ENCODE measurements around the gene BFSP1. TPM values are rescaled to one million over a fixed set of nuclear protein-coding genes. Genes with fewer than 3 reads are reported as not detected.

The BFSP1 gene
- total RNA-seq, 1 donor from 2014 or later, result 4.2 TPM

DNA sequence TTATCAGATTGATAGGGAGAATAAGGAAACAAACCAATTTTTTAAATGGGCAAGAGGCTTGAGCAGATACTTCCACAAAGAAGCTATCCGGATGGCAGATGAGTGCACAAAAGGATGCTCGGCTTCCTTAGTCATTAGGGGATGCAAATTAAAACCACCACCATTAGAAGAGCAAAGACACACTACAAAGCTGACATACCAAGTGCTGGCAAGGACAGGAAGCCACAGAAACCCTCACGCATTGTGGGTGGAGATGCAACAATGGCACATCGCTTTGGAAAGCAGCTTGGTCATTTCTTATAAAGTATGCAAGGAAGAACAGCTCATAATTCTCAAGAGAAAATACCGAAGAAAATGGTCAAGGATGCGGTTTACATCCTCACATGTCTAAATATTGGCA, 19.8 kb downstream of the BFSP1 start:
- Mint-ChIP-seq H3K9me3 (ENCODE audit: unreplicated experiment) (no peaks in the 10 kb centered on the region), H3K36me3 (ENCODE audit: low read depth, unreplicated experiment) (peaks cover 2% of the 10 kb centered on the region), H3K27me3 (ENCODE audit: low read depth, unreplicated experiment) (peaks cover 30% of the 10 kb centered on the region), H3K4me1 (ENCODE audit: low read depth, unreplicated experiment) (no peaks in the 10 kb centered on the region), H3K4me3 (ENCODE audit: unreplicated experiment) (no peak overlapping the region), H3K27ac (ENCODE audit: unreplicated experiment) (no peak overlapping the region)
- Histone ChIP-seq H3K27ac (ENCODE audit: low read depth, low read length) (no peak overlapping the region), H3K4me3 (ENCODE audit: insufficient read depth, low read depth, low read length) (no peak overlapping the region), H4K20me1 (ENCODE audit: insufficient read depth, low read length) (no peaks in the 10 kb centered on the region), H3K4me1 (ENCODE audit: insufficient read depth, low read length) (no peaks in the 10 kb centered on the region), H3K36me3 (ENCODE audit: insufficient read depth, low read length) (no peaks in the 10 kb centered on the region), H2AFZ (ENCODE audit: low read depth, low read length) (no peak overlapping the region), H3K27me3 (ENCODE audit: insufficient read depth, low read length) (no peaks in the 10 kb centered on the region), H3K9ac (ENCODE audit: low read length) (no peak overlapping the region), H3K79me2 (ENCODE audit: insufficient read depth, low read length) (no peaks in the 10 kb centered on the region), H3K9me3 (ENCODE audit: insufficient read depth, low read depth, low read length) (no peaks in the 10 kb centered on the region), H3K4me2 (ENCODE audit: low read length) (no peak overlapping the region)
- FAIRE-seq (no peak), DNase-seq (ENCODE audit: low read depth) (no peak)
- TF ChIP-seq EZH2 (IDR thresholded peaks at IDR 0.05; ENCODE audit: insufficient read depth, low read length), result no peak

DNA sequence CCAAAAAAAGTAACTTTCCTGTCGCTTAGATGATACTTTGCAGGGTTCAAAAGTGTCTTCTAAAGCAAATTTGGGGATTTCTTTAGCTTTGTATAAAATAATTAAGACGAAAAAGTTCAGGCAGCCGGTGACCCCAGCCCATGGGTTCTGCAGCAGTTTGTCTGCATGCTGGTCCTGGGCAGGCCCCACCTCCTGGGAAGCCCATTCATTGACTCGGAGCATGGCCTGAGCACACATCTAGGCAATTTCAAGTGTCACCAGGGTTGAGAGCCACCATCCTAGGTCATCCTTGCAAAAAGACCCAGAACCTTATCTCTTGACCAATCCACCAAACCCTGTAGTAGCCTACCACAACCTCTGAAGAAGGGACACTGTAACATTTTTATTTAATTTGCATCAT, 20.6 kb downstream of the BFSP1 start:
- Mint-ChIP-seq H3K4me1 (ENCODE audit: low read depth, unreplicated experiment) (peaks cover 2% of the 10 kb centered on the region), H3K27me3 (ENCODE audit: low read depth, unreplicated experiment) (peaks cover 30% of the 10 kb centered on the region), H3K9me3 (ENCODE audit: unreplicated experiment) (no peaks in the 10 kb centered on the region), H3K27ac (ENCODE audit: unreplicated experiment) (no peak overlapping the region), H3K4me3 (ENCODE audit: unreplicated experiment) (no peak overlapping the region), H3K36me3 (ENCODE audit: low read depth, unreplicated experiment) (peaks cover 2% of the 10 kb centered on the region)
- H2AFZ ChIP-seq (ENCODE audit: low read depth, low read length), result no peak overlapping the region
- no peak overlapping the region for H3K9ac ChIP-seq (ENCODE audit: low read length)
- no peaks in the 10 kb centered on the region for H3K9me3 ChIP-seq (ENCODE audit: insufficient read depth, low read depth, low read length)
- H3K36me3 ChIP-seq (ENCODE audit: insufficient read depth, low read length), result no peaks in the 10 kb centered on the region
- H3K27me3 ChIP-seq (ENCODE audit: insufficient read depth, low read length), result no peaks in the 10 kb centered on the region
- no peak for DNase-seq (ENCODE audit: low read depth)
- no peak overlapping the region for H3K4me3 ChIP-seq (ENCODE audit: insufficient read depth, low read depth, low read length)
- no peaks in the 10 kb centered on the region for H4K20me1 ChIP-seq (ENCODE audit: insufficient read depth, low read length)
- no peaks in the 10 kb centered on the region for H3K79me2 ChIP-seq (ENCODE audit: insufficient read depth, low read length)
- FAIRE-seq, result no peak
- H3K27ac ChIP-seq (ENCODE audit: low read depth, low read length), result no peak overlapping the region
- H3K4me2 ChIP-seq (ENCODE audit: low read length), result no peak overlapping the region
- H3K4me1 ChIP-seq (ENCODE audit: insufficient read depth, low read length), result peaks cover 7% of the 10 kb centered on the region
- TF ChIP-seq, protein P1, sequence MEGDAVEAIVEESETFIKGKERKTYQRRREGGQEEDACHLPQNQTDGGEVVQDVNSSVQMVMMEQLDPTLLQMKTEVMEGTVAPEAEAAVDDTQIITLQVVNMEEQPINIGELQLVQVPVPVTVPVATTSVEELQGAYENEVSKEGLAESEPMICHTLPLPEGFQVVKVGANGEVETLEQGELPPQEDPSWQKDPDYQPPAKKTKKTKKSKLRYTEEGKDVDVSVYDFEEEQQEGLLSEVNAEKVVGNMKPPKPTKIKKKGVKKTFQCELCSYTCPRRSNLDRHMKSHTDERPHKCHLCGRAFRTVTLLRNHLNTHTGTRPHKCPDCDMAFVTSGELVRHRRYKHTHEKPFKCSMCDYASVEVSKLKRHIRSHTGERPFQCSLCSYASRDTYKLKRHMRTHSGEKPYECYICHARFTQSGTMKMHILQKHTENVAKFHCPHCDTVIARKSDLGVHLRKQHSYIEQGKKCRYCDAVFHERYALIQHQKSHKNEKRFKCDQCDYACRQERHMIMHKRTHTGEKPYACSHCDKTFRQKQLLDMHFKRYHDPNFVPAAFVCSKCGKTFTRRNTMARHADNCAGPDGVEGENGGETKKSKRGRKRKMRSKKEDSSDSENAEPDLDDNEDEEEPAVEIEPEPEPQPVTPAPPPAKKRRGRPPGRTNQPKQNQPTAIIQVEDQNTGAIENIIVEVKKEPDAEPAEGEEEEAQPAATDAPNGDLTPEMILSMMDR (IDR thresholded peaks at IDR 0.05; ENCODE audit: insufficient read depth, low read depth, low read length), result no peak

- no peaks in the 10 kb centered on the region for H4K20me1 ChIP-seq (ENCODE audit: insufficient read depth, low read length)
- FAIRE-seq (no peak), DNase-seq (ENCODE audit: low read depth) (no peak)
- H3K27ac ChIP-seq (ENCODE audit: low read depth, low read length), result no peak overlapping the region
- Mint-ChIP-seq H3K9me3 (ENCODE audit: unreplicated experiment) (no peaks in the 10 kb centered on the region), H3K27ac (ENCODE audit: unreplicated experiment) (no peak overlapping the region), H3K36me3 (ENCODE audit: low read depth, unreplicated experiment) (peaks cover 2% of the 10 kb centered on the region), H3K27me3 (ENCODE audit: low read depth, unreplicated experiment) (peaks cover 21% of the 10 kb centered on the region), H3K4me3 (ENCODE audit: unreplicated experiment) (no peak overlapping the region), H3K4me1 (ENCODE audit: low read depth, unreplicated experiment) (peaks cover 2% of the 10 kb centered on the region)
- H3K9me3 ChIP-seq (ENCODE audit: insufficient read depth, low read depth, low read length), result no peaks in the 10 kb centered on the region
- H3K4me1 ChIP-seq (ENCODE audit: insufficient read depth, low read length), result peaks cover 11% of the 10 kb centered on the region
- H3K36me3 ChIP-seq (ENCODE audit: insufficient read depth, low read length), result no peaks in the 10 kb centered on the region
- H3K4me2 ChIP-seq (ENCODE audit: low read length), result no peak overlapping the region
- no peak overlapping the region for H3K9ac ChIP-seq (ENCODE audit: low read length)
- no peak overlapping the region for H2AFZ ChIP-seq (ENCODE audit: low read depth, low read length)
- TF ChIP-seq, protein P1 (IDR thresholded peaks at IDR 0.05; ENCODE audit: insufficient read depth, low read depth, low read length), result no peak
- no peak for TF ChIP-seq EZH2 (IDR thresholded peaks at IDR 0.05; ENCODE audit: insufficient read depth, low read length)
- H3K4me3 ChIP-seq (ENCODE audit: insufficient read depth, low read depth, low read length), result no peak overlapping the region
- no peaks in the 10 kb centered on the region for H3K27me3 ChIP-seq (ENCODE audit: insufficient read depth, low read length)
- H3K79me2 ChIP-seq (ENCODE audit: insufficient read depth, low read length), result no peaks in the 10 kb centered on the region
These were observed 22.4 kb downstream of the BFSP1 start for GRCh38 chr20:17508756-17509155.

Data from astrocyte (in vitro differentiated cells and primary cell).